Cortex of kidney (tissue), 1 donor: Measurements from ENCODE around the gene PSIP1.
"Not testable (repeated sequence)": the region's sequence is repeated elsewhere in the genome, so short reads cannot be mapped to it uniquely, and the experiment has no call there.

Source experiments
- DNase-seq: peaks from one replicate; lab custom pipeline; 2025; lab: John Stamatoyannopoulos, UW

The PSIP1 gene

GRCh38 chr9:15501803-15502202 is 9.0 kb downstream of the PSIP1 start:
- DNase-seq = no peak

- DNase-seq = no peak
Observed at GRCh38 chr9:15501179-15501578, 9.6 kb downstream of the PSIP1 start.

DNA sequence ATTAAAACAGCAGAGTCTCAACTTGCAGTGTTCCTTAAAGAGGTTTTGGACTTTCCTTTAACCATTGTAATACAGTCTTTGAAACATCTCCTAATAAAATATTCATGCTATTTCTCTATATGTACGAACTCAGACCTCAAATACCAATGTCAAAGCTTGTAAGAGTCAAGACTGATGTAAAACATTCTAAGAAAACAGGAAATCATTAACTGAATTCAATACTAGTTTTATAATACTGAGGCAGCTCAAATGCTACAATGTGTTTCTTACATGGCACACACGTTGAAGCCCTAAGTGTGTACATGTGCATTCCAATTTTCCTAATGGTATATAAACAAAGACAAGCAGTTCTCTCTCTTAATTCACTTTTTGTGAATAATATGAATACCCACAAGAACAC is 11.6 kb downstream of the PSIP1 start:
- DNase-seq = no peak

DNA sequence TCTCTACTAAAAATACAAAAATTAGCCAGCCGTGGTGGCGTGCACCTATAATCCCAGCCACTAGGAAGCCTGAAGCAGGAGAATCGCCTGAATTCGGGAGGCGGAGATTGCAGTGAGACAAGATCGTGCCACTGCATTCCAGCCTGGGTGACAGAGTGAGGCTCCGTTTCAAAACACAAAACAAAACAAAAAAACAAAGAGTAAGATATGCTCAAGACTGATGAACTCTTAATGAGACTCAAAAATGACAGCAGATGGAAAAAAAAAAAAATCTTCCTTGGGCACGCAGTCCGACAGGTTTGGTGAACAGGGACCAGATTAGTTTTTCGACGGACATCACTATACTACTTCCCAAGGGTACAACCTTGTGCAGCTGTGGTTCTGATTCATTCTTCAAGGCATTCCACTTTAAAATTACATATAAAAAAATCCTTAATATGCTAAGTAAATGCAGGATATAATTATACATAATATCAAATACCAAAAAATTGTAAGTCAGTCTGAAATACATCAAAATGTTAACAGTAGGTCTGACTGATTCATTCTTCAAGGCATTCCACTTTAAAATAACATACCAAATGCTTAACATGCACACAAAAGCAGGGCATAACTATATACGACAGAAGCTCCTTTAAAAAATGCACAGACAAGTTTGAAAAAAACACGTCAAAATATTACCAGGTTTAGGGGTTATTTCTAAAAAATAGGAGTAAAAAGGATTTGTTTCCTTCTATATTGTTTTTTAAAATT is 12.3 kb downstream of the PSIP1 start:
- no peak for DNase-seq

DNA sequence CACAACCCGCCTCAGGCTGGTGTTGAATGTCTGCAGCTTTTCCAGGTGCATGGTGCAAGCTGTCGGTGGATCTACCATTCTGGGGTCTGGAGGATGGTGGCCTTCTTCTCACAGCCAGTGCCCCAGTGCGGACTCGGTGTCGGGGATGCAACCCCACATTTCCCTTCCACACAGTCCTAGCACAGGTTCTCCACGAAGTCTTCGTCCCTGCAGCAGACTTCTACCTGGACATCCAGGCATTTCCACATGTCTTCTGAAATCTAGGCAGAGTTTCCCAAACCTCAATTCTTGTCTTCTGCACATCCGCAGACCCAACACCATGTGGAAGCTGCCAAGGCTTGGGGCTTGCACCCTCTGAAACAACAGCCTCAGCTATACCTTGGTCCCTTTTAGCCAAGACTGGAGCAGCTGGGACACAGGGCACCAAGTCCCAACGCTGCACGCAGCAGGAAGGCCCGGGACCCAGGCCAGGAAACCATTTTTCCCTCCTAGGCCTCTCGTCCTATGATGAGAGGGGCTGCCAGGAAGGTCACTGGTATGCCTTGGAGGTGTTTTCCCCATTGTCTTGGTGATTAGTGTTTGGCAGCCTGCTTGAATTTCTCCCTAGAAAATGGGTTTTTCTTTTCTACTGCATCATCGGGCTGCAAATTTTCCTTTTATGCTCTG is 18.2 kb downstream of the PSIP1 start:
- no peak for DNase-seq

GRCh38 chr9:15491950-15492349 is 18.8 kb downstream of the PSIP1 start:
- DNase-seq = no peak

GRCh38 chr9:15485836-15486666 is 24.7 kb downstream of the PSIP1 start:
- DNase-seq = no peak

DNA sequence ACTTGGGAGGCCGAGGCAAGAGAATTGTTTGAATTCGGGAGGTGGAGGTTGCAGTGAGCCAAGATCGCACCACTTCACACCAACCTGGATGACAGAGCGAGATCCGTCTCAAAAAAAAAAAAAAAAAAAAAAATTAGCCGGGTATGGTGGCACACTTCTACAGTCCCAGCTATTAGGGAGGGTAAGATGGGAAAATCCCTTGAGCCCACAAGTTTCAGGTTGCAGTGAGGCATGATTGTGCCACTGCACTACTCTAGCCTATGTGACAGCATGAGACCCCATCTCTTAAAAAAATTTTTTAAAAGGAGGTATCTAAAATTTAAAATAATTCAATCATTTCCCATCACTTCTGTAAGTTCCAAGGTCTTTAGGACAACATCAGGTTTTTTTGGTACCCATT is 26.0 kb downstream of the PSIP1 start:
- no peak for DNase-seq

DNA sequence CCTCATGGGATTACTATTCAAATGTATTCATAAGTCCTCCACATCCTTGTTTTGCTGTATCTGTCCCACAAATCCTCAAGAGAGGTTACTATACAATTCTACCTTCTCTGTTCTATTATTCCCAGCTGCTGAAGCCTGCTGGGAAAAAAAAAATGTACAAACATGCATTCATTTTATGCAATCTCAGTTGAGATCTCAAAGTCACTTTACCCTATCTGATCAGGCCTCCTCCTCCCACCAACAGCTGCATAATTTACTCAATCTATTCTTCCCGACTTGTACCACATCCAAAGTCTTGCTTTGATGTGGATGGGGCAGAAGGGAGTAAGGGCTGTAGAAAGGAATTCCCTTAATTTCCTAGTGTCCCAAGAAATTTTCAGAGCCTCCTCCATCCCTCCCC is 28.6 kb downstream of the PSIP1 start:
- no peak for DNase-seq

- no peak for DNase-seq
Observed at GRCh38 chr9:15480028-15480427, 30.7 kb downstream of the PSIP1 start.

DNA sequence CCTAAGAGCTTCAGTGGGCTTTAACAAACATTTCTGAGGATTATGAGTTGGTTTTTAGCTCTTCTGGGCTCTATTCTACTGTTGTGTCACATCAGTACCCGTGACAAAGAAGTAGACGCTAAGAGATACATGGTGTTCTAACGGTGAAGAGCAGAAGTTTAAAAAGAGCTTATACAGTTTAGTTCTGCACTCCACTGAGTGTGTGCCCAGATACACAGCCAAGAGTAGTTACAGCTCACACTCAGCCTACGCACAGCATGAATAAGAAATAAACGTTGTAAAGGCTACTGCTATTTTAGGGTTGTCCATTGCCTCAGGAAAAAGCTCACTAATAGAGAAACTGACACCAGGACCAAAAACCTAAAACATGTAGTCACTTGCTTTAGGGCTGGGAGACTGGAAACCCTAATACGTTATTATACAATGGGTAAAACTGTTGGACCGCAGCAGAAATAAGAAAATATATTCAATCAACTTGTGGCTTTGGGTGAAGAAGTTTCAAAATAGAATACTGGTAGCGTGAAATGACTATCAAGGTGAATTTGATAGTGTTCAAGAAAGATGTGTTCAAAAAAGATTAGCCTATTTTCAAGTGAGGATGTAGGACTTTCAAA is 34.7 kb downstream of the PSIP1 start:
- no peak for DNase-seq

DNA sequence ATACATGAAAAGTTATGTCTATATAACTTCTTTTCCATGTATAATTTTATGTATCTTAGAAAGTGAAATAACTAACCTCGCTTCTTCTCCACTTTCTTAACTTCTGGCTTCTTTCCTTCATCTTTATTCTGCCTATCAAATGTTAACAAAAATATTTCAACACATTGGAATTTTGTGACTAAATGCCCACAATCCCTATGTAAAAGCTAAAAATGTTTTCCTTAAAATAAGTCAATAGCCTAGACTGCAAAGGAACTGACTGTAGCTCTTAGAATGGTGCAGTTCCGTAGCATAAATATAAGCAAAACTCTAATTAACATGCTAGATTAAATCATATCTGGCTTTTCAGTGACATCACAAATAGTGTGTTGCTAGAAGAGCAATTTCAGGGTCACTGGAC is 40.9 kb downstream of the PSIP1 start:
- DNase-seq = no peak

DNA sequence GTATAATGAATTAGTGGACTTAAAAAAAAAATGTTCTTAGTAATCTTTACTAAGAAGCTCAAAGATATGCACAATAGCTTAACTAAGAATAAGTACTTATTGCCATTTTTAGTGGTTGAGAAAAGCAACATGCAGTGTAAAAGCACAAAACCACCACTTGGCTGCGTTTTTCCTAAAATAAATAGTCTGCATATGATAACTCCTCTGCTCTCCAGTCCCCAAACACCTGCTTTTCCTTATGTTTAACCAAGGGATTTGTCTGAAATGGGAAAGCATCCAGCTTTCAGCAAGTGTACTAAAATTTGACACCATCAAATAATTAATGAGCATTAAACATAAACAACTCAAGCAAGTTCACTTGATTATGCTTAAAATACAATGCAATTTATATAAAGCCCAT is 41.4 kb downstream of the PSIP1 start:
- no peak for DNase-seq

- DNase-seq = no peak
Observed at GRCh38 chr9:15468145-15468544, 42.6 kb downstream of the PSIP1 start.

DNA sequence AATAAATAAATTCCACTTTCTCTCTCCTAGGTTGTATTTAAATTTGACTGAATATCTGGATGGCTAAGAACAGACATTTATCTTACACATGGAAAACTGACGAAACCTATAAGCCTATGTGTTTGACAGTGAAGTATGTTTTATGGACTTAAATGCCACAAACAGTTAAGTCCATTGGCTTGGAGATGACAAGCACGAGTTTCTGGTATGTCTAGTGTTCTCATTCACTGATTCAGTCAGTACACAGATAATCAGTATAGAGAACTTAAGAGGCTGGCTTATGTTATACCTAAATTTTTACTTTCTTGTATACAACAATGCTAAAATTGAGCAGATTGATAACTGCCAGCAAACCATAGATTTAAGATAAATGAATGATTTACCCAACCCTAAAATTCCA is 49.2 kb downstream of the PSIP1 start:
- DNase-seq = no peak

GRCh38 chr9:15461056-15461455 is 49.7 kb downstream of the PSIP1 start:
- DNase-seq = no peak

DNA sequence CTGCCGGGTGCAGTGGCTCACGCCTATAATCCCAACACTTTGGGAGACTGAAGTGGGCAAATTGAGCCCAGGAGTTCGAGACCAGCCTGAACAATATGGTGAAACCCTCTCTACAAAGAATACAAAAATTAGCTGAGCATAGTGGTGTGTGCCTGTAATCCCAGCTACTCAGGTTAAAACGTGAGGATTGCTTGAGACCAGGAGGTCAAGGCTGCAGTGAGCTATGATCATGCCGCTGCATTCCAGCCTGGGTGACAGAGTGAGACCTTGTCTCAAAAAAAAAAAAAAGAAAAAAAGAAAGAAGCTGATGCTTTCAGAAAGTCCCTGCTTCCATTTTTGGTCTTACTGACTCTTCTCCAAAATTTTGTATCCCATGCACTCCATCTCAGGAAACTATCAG is 56.8 kb downstream of the PSIP1 start:
- DNase-seq = no peak

DNA sequence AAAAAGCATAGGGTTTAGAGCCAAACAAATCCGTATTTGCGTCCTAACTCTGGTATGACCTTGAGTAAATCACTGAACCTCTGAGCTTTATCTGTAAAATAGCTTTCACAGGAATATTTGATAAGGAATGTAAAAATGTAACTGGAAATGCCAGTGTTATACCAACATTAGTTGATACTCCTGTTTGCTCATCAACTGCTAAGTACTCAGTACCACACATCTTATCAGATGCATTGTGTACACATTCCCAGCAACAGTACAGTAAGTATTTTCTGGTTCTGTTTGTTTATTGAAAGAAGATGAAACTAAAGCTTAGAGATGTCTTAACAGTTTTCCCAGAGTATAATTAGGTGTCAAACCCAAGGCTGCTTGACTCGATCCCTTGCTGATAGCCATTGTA is 66.6 kb downstream of the PSIP1 start:
- DNase-seq = no peak

GRCh38 chr9:15442264-15442663 is 68.5 kb downstream of the PSIP1 start:
- not testable (repeated sequence) for DNase-seq

GRCh38 chr9:15441841-15442240 is 68.9 kb downstream of the PSIP1 start:
- not testable (repeated sequence) for DNase-seq

DNA sequence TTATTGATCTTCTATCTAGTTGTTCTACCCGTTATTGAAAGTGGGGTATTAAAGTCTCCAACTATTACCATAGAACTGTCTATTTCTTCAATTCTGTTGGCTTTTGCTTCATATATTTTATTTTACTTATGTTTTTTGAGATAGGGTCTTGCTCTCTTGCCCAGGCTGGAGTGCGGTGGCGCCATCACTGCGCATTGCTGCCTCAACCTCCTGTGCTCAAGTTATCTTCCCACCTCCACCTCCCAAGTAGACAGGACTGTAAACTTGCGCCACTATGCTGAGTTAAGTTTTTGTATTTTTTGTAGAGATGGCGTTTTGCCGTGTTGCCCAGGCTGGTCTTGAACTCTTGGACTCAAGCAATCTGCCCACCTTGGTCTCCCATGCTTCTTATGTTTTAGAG is 71.9 kb downstream of the PSIP1 start:
- no peak for DNase-seq

GRCh38 chr9:15433661-15434060 is 77.1 kb downstream of the PSIP1 start:
- no peak for DNase-seq

DNA sequence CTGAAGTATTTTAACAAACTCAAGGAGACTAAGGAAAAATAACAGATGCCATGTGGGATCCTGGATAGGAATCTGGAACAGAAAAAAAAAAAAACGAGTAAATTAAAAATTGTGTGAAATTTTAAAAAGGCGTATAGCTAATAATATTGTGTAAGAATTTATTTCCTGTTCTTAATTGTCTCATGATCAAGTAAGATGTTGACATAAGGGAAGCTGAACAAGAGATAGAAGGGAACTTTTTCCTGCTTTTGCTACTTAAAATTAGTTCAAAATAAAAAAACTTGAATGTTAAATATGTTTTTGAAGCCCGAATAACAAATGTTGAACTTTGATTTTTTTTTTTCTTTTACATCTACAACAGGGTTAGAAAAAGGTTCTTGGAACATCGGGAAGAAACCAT is 77.6 kb downstream of the PSIP1 start:
- DNase-seq = no peak
